GM12874 (cell line): ENCODE measurements around the gene BCL2L1.

Source experiments
- TF ChIP-seq, protein P1 (sequence below): IDR thresholded peaks from 2 replicates; pipeline ENCODE4 v1.5.1; 2011; ENCODE audit warnings: low read depth, mild to moderate bottlenecking, control low read depth, low read length, moderate library complexity; ENCODE audit not compliant: insufficient read depth

The BCL2L1 gene

DNA sequence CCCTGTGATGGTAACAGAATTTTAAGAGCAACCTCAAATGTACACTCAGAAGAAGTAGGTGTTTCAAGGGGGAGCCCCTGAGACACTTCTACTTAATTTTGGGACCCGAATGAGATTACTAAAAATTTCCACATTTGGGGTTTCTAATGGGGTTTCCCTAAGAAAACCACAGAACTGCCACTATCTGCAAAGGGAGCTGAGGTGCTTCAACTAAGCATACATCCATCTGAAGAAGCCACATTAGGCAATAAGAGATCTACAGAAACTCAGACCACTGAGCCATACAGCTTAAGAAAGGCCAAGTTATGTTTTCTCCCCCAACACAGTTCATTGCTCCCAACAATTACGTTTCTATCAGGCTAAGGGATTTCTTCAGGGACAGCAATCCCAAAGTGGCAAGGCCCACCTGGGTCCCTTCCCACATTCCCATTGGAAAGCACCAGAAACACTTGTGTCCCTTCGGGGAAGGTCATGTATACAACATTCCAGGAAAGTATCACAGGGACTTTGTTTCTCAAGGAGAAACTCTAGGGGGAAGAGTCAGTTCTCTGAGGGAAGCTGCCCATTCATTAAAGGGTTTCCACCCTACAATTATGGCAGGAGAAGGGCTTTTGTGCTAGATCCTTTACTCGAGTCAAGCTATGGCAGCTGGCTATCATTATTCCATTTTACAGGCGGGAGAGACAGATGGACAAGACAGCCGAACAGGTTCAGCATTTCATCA, 5.0 kb downstream of the BCL2L1 start:
- TF ChIP-seq, protein P1, sequence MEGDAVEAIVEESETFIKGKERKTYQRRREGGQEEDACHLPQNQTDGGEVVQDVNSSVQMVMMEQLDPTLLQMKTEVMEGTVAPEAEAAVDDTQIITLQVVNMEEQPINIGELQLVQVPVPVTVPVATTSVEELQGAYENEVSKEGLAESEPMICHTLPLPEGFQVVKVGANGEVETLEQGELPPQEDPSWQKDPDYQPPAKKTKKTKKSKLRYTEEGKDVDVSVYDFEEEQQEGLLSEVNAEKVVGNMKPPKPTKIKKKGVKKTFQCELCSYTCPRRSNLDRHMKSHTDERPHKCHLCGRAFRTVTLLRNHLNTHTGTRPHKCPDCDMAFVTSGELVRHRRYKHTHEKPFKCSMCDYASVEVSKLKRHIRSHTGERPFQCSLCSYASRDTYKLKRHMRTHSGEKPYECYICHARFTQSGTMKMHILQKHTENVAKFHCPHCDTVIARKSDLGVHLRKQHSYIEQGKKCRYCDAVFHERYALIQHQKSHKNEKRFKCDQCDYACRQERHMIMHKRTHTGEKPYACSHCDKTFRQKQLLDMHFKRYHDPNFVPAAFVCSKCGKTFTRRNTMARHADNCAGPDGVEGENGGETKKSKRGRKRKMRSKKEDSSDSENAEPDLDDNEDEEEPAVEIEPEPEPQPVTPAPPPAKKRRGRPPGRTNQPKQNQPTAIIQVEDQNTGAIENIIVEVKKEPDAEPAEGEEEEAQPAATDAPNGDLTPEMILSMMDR = no peak

DNA sequence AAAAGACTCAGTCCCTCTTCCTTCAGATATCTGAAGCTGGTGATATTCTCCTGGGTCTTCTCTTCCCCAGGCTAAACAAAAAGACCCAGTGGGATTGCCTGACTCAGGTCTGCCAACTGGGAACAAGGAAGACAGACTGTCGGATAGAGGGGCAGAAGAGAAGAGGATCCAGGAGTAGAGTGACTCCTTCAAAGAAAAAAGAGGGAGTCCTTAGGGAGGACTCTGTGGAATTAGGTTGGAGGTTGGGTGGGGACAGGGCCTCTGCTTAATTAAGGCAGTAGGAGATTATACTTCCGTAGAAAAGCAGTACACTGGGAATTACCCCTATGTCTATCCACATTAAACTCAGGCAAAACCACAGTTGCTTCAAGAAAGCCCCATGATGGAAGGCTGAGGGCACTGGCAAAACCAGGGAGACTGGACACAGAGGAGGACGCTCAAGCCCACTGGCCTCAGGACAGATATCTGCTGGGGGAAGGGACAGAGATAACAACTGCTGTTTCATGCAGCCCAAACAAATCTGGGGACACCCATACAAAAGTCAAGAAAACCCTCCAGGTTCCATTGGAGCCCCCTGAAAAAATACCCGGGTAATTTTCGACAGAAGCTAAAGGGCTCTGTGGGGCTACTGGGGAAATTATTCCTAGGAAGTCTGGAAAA, 5.7 kb downstream of the BCL2L1 start:
- TF ChIP-seq, protein P1 = no peak

DNA sequence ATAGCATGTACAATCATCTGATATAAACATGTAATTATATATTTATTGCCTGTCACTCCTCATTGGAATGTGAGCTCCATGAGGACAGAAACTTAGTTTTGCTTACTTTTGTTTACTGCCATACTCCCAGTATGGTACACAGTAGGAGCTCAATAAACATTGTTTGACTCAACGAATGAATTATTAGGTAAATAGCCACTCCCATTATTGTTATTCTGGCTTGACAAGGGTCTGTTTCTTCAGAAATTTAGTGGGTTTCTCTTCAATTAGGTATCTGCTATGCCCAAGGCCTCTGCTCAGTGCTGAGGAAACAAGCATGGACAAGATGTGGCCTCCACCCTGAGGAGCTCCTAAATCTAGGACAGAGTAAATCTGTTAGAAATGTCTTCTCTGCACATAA, 6.3 kb downstream of the BCL2L1 start:
- TF ChIP-seq, protein P1 = no peak

DNA sequence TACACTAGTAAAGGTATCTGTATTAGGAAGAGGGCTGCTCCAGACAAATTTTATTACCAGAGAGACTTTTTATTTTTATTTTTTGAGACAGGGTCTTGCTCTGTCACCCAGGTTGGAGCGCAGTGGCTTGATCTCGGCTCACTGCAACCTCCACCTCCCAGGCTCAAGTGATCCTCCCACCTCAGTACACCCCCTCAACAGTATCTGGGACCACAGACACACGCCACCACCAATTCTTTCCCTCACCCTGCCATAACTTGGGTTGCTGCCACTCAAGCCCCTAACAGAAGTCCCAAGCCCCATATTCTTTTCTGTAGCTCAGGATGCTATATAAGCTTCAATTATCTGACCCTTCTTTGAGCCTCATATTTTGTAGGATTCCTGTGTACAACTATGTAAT, 6.9 kb downstream of the BCL2L1 start:
- TF ChIP-seq, protein P1 = no peak

DNA sequence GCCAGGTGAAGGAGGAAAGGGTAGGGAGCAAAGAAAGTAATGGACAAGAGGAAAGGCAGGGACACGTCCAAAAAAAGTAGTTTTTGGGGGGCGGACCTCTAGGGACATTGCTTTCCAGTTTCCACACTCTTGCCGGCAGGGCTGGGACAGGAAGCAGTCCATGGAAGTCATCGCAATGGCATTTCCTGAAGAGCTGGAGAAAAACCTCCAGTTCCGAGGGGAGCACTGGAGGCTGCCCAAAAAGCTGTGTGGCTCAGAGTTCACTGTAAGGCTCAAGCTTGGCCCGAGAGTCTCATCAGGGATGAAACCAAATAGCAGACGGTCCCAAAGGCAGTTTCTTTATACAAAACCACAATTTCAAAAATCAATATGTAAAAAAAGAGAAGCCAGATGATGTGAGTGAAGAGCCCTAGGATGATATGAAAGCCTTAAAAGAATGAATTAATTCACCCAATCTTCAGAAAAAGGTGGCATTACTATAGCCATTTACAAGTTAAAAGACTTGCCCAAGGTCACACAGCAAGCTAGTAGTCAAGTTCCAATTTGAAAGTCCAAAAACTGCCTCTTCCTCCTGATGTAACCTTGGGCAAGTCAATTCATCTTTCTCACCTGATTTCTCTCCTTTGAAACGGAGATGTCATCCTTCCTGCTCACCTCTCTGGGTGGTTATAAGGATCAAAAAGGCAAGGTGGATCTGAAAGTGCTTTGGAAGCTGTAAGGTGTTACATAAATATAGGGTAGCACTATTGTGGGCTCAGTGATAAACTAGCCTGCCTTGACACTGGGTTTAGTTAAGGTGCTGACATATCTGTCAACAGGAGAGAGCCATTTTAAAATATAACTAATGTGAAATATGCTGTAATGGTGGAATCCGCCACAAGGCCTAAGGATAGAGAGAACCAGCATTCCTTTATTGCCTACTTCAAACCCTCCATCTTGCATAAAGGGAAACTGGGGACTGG, 9.1 kb downstream of the BCL2L1 start:
- TF ChIP-seq, protein P1 = no peak

DNA sequence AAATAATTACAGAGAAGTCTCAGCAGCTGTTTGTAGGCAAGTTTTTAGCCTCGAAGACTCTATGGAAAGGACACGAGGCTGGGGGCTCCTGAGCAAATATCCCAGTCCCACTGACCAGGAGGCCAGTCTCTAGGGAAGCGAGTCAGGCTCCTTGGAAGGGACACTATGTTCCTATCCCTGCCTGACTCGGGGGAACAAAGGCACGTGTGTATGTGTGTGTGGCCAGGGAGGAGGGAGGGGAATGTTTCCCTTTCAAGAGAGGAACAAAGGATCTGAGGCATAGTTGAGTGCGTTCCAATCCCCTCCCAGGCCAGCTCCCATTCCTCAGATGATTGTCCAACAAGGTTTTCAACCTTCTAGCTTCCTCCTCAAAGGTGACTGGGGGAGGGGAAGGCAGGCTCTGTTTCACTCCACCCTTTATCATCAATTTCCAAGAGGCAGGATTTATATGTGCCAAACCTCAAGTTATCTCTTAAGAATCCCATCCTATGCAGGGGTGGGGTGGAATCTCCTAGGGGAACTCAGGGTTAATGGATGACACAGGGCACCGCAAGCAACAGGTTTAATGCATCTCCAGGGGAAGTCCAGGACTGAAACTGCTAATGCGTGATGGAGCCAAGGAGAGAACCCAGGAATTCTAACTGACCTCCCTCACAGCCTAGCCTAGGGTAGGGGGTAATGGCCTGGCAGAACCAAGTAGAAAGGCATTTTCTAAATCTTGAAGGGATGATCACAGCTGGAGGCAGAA, 9.9 kb downstream of the BCL2L1 start:
- TF ChIP-seq, protein P1 = no peak

DNA sequence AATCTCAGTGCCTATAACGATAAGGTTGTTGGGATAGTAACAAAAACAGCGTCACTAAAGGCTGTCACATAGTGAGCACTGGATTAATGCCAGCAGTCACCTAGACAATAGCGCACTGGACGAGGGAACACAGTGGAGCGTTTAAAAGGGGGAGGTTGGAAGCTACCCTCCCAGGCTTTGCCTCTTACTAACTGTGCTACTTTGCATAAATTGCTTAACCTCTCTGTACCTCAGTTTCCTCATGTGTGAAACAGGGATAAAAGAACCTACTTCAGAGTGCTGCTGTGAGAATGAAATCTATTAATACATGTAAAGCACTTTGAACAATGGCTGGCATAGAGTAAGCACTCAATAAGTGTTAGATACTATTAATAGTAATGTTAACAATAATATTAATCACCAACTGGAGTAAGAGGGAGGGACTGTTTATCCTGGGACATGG, 10.5 kb downstream of the BCL2L1 start:
- TF ChIP-seq, protein P1 = no peak
